Embryonic facial prominence (tissue), 1 donor: ENCODE data around the gene OCEL1.

Source experiments
- DNase-seq: peaks from one replicate; pipeline ENCODE4 v3.0.0-alpha.2; 2016; ENCODE audit errors: extremely low spot score

OCEL1 gene

DNA sequence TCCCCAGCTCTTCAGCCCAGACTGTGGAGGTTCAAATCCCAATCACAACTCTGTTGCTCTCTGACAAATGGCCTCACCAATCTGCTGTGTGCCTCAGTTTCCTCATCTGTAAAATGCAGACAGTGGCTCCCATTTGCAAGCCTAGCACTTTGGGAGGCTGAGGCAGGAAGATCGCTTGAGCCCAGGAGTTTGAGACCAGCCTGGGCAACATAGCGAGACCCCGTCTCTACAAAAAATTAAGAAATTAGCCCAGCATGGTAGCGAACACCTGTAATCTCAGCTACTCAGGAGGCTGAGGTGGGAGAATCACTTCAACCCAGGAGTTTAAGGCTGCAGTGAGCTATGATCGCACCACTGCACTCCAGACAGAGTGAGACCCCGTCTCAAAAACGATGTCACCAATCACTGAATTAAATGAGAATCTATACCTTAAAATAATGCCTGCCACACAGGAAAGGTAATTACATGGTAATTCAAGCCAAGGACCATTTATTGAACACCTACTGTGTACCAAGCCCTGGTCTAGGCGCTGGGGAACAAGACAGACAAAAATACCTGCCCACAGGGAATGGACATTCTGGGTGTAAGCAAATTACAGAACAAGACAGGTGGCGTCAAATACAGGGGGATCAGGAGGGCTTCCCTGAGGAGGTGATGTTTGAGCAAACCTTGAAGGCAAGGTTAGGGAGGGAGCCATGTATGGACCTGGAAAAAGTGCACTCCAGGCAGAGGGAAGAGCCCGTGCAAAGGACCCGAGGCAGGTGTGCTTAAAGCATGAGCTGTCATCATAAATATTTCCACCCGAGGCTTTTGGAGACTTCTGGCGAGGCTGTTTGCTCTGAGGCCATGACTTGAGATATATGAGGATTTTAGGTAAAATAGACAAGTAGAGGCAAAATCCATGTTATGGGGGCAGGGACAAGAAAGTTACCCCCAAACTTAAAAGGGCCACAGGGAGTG, 12.0 kb downstream of the OCEL1 start:
- DNase-seq, result no peak

DNA sequence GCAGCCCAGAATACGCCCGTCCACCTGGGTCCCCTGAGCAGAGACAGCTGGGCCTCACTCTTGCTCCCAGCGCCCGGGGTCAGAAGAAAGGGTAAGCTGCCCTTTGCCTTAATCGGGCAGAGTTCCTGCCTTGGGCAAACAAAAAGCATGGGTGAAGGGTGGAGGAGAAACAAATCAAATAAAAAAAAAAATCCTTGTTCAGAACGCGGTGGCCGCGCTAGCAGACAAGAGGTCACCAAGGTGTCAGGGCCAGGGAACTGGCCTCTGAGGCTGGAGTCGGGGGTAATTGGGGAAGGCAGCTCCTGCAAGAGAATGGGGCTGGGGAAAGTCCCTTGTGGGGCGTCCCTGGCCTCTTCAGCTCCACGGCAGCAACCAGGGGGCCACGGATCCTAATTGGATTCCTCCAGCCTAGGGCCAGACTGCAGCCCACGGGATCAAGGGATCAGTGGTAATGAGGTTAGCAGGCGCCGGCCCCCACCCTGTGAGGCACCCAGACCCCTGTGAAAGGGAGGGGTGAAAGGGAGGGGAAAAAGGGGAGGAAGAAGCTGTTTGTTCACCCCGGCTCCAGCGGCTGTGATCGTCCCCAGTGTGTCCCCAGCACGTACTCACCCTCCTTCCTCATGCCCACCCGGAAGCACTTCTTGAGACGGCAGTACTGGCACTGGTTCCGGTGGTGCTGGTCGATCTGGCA, 14.2 kb downstream of the OCEL1 start:
- DNase-seq, result no peak

DNA sequence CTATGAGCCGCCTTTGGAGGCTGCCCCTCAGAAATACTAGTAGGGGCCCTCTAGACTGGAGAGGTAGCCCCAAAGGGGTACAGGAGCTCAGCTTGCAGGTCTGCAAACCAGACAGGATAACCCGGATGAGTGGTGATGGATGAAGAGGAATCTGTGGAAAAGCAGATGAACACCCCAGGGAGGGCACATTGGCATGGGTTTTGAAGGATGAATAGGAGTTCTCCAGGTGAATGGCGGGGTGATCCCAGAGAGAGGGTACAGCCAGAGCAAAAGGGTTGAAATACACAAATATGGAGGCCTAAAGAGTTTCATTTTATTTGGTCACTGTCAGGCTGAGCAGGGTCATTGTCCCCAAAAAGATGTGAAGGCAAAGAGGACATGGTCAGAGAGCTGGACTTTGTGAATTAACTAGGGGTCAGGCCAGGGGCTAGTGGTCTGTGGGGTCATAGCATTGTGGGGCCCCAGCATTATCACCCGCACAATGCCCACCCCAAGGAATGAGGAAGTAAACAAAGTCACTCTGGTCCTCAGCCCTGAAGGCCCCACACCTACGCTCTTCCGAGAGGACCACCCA, 14.9 kb downstream of the OCEL1 start:
- no peak for DNase-seq

DNA sequence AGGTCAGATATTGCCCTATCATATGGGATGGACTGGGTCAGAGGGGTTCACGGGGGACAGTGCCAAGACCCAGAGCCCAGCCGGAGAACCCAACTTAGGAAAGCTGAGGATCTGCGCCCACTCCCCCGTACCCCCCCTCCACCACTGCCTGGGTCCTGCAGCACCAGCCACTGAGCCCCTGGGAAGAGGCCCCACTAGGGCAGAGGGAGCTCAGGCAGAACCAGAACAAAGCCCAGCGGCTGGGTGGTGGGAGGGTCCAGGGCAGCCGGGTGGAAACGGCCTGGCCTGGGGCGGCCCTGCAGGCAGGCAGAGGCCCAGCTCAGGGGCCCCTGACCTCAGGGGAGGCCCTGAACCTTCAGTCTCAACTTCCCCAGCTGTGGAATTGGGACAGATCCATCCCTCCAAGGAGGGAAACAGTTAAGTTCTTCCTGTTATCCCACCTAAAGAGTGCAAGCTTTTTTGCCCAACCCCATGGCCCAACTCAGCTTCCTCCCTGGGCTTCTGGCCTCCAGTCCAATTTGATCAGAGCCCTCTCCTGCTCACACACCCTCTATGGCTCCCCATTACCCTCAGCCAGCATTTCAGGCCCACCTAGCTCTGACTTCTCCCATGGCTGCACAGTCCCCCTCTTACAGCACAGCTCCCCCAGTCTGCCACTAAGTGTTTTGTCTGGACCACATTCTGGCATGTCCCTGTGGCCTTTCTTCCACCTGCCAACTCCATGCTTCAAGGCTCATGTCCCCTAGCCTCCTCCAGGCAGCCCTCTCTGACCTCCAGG, 16.6 kb downstream of the OCEL1 start:
- no peak for DNase-seq

DNA sequence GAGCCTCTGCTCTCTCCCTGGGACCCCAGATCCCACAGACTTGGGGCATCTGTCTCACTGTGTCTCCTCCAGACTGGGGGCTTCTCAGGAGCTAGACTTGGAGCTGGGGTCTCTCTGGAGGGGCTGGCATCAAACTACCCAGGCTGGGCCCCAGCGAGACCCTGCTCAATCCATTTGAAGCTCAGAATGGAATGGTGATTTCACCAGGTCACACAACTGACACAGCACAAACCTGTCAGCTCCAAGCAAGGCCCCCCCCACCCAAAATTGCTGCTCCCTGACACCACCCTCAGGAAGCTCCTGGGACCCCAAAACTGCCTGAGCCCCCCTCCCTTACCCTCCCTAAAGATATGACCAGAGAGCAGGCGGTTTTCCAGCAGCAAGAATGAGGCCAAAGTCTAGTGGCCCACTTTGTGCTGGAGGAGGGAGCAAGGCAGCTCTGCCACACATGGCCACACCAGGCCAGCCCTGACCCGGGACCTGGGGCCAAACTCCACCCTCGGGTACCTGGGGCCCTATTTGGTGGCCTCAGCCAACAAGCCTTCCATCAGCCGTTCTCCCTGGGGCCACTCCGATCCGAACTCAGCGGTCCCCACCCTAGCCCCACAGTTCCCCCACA, 17.3 kb downstream of the OCEL1 start:
- no peak for DNase-seq

DNA sequence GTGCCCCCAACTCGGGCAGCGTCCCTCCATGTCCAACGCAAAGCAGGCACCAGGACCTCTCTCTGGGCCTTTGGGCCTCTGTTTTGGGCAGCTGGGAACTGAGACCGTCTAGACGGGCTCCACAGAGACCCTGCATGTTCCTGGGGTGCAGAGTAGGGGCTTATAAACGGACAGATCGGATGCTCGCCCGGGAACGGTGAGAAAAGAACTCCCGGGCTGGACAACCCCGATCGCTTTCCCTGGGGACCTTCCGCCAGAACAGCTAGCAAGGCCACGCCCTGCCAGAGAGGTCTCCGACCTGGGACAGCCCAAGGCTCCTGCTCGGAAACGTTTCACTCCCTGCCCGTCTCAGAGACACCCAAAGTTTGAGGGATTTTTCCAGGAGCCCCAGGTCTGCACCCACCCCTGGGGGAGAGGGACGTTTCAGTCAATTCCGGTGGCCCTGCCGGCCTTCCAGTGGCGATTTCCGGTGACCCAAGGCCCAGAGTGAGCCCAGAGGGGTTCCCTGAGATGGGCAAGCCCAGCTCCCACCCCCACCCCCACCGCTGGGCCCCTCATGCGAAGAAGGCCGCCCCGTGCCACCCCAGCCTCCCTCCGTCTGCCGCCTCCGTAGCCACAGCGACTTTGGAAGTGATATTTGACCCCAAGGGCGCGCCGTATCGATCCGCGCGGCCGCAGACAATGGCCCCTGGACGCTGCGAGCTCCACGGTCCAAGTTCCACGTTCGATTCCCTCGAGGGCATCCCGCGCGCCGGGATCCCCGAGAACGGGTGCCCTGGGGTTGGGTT, 18.0 kb downstream of the OCEL1 start:
- DNase-seq, result no peak

DNA sequence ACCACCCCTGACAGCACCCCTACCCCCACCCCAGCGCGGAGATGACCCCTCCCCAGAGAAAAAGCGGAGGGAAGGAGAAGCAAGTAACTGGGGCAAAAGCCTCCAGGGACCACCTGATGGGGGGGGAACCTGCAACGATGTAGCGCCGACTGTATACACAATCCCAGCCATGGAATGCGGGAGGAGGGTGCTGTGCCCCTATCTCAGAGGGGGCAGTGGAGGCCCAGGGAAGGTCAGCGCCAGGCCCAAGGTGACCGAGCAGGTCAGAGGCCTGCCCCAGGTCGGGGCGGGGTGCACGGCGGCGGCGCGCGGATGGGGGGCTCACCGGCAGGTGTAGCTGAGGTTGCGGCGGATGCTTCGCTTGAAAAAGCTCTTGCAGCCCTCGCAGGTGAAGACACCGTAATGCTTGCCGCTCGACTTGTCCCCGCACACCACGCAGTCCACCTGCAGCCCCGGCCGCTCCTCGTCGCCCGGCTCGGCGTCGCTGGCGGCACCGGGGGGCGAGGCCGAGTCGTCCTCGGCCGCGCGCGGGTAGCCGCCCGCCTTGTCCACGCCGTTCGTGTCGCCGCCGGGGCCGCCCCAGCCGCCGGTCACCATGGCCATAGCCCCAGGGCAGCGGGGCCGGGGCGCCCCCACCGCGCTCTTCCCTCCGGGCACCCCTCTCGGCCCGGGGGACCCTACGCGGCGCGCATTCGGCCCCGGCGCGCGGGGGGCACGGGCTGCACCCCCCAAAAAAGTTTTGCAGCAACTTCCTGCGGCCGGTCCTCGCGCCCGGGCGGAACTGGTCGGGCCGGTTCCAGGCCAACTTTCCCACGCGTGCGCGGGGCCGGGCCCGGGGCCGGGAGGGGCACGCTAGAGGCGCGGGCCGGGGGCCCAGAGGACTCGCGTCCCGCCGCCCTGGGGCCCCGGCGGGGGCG, 18.9 kb downstream of the OCEL1 start:
- DNase-seq, result no peak

DNA sequence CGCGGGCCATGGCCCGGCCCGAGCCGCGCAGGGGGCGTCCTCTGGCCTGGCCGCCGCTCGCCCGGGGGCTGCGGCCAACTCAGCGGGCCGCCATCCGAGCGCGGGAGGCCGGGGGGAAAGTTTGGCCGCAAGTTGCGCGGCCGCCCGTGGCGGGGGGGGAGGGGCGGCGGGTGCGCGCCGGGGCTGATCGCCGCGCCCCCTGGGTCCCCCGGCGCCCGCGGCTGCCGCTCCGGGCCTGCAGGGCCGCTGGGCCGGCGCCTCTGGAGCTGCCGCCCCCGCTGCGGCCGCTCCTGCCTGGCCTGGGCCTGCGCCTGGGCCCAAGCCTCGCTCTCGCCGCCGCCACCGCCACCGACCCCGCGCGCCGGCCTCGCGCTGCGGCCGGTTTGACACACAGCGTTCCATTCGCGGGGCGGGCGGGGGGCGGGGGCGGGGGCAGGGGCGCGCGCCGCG, 19.5 kb downstream of the OCEL1 start, which contains the start of gene NR2F6:
NR2F6 (minus strand) TSS at position 385 of the 450 bp plus-strand sequence. CDS start 699 bp downstream, outside the sequence.
- no peak for DNase-seq

DNA sequence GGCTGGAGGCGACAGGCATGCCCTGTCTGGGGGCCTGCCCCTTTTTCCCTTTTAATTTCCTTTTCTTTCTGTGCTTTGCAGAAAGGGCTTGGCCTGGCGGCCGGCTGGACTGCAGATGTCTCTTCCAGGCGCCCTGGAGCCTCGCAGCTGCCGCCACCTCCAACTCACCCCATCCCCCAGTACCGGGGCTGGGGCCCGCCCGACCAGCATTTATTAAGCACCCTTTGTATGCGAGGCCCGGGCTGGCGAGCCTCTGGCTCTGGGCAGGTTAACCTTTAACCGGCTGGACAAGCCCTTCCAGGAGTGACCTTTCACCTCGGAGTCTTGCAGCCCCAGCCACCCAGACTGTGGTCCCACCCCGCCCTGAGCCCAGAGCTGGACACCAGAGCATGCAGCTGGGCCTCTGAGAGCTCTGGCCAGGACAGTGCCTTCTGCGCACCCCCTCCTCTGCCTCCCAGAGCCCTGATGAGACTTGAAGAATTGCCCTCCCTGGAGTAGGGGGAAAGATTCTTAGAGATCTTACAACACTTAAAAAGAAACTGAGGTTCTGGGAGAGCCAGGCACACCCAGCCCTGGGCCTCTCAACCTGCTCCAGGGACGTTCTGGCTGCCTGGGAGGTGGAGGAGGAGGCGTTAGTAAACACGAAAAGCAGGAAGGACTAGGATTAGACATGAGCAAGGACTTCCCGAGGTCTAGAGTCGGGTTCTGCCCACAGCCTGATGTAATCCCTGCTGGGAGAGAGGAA, 20.8 kb downstream of the OCEL1 start:
- DNase-seq, result no peak

DNA sequence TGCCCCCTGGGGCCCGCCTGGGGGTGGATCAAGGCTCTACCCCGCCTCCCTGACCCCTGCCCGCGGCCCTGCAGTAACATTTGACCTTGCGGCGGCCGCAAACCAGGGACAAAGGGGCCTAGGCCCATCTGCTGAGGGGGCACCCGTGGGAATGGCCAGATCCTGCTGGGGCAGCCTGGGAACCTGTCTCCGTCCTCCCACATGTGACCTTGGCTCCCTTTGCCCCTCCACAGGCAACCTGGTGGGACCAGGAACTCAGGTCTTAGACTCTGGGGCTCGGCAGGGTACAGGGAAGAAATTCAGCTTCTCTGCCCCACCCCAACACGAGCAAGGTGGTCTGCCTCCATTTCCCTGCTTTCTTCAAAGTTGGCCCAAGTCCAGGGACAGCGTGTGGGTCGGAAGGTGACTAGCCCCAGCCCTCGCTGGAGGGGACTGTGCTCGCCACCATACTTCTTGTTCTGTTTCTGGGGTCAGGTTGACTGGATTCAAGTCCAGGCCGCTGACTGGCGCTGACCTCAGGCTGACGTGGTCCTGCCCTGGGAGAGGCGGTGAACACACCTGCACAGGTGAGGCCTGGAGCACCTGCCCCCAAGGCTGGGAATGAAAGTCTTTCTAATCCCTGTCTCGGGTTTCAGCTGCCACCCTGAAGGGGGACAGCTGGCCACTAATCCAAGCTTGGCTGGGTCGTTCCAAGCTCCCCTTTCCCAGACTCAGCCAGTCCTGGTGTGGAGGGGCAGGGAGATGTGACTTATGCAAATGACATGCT, 22.2 kb downstream of the OCEL1 start:
- DNase-seq, result no peak

DNA sequence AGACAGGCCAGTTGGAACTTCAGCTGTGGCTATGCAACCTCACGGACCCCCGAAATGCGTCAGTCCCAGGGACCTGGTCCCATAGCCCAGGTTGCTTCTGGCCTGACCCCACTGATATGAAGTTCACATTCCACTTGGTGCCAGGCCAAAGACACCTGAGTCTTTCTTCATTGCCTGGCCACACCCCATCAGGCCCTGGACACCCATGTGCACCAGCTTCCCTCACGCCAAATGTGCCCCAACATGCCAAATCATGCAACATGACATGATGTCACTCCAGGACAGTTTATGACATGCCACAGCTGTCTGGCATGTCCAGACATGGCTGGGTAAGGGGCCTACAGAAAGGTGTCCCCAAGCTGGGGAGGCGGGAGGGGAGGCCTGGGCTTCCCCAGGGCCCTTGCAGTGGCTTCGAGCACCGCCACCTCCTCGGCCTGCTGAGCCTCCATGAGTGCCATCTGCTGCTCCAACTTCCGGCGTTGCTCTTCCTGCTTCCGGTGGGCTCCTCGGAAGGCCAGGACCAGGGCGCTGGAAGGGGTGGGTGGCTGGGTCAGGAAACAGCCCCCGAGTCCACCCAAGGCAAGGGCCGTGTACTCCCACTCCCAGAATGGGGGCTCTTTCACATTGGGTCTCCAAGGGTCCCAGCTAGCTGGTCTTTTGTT, 24.0 kb downstream of the OCEL1 start:
- DNase-seq, result no peak

DNA sequence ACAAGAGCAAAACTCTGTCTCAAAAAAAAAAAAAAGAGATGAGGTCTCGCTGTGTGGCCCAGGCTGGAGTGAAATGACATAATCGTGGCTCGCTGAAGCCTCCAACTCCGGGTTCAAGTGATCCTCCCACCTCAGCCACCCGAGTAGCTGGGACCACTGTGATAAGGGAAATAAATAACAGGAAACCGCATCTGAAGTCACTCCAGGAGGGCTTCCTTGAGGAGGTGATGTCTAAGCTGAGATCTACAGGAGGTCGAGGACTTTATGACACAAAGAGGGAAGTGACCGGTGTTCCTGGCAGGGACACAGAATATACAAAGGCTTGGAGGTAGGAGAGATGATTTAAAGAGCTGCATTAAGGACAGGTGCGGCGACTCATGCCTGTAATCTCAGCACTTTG, 28.6 kb downstream of the OCEL1 start:
- no peak for DNase-seq

DNA sequence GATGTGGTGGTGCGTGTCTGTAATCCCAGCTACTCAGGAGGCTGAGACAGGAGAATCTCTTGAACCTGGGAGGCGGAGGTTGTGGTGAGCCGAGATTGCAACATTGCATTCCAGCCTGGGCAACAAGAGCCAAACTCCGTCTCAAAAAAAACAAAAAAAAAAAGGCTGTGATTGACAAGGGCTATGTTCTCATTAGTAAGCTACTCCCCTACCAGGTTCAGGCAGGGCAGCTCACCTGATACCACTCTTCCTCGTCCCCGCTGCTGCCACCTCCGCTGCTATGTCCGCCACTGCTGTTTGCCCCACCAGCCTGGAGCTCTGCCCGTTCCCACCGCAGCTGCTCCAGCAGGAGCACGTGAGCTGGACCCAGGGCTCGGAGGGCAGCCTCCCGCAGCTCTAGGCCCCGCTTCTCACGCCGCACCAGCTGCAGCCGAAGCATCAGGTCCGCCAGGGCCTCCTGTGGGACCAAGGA, 29.2 kb downstream of the OCEL1 start:
- DNase-seq, result no peak

DNA sequence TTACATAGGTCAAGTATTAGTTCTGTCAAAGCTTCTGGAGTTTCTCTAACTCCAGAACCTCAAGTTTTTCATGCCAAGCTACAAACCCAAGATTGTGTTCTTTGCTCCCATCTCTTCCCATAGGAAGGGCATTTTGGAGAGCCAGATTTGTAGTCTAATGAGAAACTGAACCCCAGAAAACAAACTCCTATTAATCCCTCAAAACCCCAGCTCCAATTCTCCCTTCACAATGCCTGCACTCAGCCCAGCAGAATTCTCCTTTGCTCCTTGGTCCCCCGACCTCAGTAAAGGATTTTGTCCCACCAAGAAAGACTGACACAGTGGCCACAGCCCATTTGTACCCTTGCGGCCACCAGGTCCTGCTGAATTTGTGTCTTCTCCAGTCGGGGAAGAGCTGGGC, 30.1 kb downstream of the OCEL1 start:
- no peak for DNase-seq

DNA sequence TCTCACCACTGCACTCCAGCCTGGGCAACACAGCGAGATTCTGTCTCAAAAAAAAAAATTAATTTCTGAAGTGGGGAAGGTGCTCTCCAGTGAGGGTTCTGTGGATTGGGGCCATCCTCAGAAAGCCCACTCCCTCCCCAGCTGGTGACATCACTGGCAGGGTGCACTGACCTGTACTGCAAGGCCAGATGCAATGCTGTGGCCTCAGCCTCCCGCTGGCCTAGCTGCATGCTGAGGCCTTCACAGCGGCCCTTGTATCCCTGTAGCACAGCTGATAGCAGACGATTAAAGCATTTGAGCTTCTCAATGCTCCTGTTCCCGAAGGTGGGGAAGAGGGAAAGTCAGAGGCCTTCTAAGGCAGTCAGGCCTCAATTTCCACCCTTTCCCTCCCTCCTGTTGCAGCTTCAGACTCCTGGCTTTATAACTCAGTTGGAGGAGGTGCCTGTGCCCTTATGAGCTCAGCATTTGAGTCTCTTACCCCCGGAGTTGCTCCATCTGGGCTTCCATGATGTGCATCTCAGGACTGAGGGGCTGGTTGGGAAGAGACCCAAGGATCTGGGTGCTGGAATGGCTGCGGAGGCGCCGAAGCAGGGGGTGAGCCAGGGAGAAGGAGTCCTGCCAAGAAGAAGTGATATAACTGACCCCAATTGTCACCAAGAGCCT, 33.2 kb downstream of the OCEL1 start:
- no peak for DNase-seq

DNA sequence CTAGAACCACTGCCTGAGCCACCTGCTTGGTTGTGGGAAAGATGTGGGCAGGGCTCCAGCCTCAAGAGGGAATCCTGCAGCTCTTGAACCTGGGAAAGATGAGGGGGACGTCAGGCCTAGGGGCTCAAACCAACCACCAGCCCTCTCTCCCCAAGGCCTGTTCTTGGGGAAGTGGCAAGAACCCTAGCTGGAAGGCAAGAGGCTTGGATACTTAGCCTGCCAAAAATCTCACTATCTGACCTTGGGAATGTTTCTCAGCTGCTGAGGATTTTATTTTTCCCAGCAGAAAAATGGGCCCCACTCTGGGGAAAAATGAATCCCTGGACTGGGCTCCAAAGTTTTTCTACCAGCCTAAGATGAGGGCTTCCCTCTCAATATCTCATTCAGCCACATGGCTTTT, 33.9 kb downstream of the OCEL1 start:
- DNase-seq, result no peak
